GM19193 (cell line): ENCODE measurements around the gene IL32.
A peak's percentile ranks its signal among the peaks of the same experiment; 100 is the strongest.

ENCODE experiments used
- POLR2A ChIP-seq: IDR thresholded peaks from 4 replicates; pipeline ENCODE4 v1.6.1; 2011; ENCODE audit not compliant: insufficient read depth, insufficient read length; ENCODE audit errors: extremely low read depth

Gene IL32, protein sequence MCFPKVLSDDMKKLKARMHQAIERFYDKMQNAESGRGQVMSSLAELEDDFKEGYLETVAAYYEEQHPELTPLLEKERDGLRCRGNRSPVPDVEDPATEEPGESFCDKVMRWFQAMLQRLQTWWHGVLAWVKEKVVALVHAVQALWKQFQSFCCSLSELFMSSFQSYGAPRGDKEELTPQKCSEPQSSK

GRCh38 chr16:3065069-3065741 lies at the start of gene IL32:
IL32 (plus strand) TSS chr16:3065640; CDS start chr16:3065812, 172 bp downstream.
- TF ChIP-seq POLR2A: no peak

DNA sequence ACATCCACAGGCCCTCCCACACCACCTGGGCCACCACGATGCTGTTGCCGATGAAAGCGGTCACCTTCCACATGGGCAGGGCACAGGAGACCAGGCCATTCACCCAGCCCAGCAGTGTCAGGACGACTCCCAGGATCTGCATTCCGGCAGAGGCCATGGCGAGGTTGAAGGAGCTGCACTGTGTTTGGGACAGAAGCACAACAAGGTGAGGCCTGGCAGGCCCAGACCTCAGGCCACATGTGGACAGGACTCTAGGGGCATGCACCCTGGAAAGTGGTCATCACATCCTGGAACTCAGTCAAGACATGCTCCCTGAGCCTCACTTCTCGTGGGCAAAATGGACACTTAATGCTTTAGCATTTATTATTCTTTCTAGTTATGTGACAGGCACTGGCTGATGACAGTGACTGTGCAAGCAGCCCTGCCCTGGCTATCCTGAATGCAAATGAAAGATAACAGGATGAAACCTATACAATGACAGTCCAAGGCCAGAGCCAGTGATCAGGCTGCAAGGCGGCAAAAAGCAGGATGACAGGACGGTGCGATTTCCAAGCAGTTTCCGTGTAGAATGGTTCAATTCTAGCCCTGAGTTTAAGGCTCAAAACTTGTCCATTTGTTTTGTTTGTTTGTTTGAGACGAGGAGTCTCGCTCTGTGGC lies 49.4 kb upstream of the IL32 start:
- TF ChIP-seq POLR2A: no peak

GRCh38 chr16:3017344-3017743 lies 48.1 kb upstream of the IL32 start:
- no peak for TF ChIP-seq POLR2A

DNA sequence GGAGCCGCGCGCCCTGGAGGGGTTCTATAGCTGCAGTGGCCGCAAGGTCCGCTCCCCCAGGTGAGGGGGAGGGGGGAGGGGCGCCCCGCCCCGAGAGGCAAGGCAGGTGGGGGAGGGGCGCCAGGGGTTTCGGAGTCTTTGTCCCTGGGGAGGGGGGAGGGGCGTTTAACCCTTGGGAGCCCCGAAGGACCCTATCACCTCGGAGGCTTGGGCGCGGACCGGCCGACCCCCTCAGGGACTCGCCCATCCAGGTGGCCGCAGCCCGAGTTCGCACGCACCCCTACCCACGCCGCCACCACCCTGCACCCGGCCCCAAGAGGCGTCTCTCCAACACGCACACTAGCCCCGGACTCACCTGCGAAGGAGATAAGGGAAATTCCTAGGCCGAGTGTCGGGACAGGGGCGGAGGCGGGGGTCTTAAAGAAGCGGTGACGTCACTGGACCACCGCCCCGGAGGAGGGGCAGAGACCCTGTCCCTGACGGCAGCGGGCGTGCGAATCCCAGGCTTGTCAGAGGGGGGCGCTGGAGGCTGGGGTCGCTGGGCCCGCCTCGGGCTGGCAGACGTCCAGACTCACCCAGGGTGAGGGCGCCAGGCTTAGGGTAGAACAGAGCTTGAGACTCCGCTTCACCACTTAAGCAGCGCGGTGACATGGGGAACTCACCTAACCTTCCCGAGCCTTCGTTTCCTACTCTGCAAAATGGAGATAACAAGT lies 47.5 kb upstream of the IL32 start, which contains the start of gene CLDN6:
Gene CLDN6, minus strand, starts transcription at position 390 of the 713 bp plus-strand sequence. CDS start 2,162 bp downstream, outside the sequence.
- TF ChIP-seq POLR2A: no peak

- no peak for TF ChIP-seq POLR2A
These were observed 45.7 kb upstream of the IL32 start for GRCh38 chr16:3019594-3020246.

DNA sequence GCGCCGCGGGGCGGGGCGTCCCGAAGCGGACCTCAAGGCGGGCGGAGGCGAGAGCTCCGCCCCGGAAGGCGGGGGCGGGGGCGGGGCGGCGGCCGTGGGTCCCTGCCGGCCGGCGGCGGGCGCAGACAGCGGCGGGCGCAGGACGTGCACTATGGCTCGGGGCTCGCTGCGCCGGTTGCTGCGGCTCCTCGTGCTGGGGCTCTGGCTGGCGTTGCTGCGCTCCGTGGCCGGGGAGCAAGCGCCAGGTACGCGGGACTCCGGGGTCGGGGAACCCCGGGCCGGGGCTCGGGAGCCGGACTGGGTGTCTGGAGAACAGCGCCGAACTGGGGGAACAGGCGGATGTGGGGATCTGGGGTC lies 45.2 kb upstream of the IL32 start, which contains the start of gene TNFRSF12A:
Gene TNFRSF12A, plus strand, starts transcription at position 122 of the 357 bp plus-strand sequence. Its CDS starts 30 bp downstream, at position 152.
- TF ChIP-seq POLR2A: peak; percentile 70

DNA sequence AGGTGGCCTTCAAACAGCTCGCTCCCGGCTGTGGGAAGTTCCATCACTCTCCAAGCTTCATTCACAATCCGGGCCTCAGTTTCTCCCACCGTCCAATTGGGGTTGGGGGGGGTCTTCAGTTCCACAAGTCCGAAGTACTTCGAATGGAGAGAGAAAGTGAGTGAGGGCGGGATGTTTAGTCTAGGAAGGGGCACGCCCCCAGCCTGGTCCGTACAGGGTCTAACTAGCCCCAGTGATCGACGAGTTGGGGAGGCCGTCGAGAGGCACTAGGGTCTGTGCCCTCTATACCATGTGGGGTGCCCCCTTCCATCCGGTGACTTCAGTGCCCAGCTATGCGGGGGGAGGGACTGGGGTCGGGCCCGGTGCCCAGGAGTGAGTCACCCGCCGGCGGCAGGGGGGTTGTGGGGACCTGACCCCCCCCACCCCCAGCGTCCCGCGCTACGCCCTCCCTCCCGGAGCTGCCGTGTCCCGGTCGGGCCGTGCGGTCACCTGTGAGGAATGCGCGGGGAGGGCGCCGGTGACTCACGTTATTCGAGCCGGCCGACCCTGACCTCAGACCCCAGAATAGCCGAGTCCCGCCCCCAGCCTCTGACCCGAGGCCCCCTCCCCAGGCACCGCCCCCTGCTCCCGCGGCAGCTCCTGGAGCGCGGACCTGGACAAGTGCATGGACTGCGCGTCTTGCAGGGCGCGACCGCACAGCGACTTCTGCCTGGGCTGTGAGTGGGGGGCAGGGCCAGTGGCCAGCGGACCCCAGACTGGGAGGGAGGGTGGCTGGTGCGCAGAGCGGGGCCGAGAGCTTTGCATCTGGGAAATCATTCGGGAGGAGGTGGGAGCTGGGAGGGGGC lies 44.6 kb upstream of the IL32 start:
- no peak for TF ChIP-seq POLR2A

GRCh38 chr16:3021449-3022207 lies 43.8 kb upstream of the IL32 start:
- no peak for TF ChIP-seq POLR2A

DNA sequence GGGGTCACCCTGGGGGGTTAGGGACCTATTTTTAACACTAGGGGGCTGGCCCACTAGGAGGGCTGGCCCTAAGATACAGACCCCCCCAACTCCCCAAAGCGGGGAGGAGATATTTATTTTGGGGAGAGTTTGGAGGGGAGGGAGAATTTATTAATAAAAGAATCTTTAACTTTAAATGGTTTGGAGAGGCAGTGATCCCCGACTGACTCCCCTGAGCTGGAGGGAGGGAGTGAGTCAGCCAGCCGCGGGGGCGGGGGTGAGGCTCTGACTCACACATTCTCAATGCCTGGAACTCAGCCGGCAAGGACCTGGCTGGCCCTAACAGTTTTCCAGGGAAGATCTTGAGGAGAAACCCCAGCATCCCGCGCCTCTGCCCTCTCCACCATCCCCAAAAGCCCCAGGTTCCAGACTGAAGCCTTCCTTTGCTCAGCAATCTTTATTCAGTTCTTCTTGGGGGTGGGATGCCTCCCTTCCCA lies 43.2 kb upstream of the IL32 start:
- no peak for TF ChIP-seq POLR2A

DNA sequence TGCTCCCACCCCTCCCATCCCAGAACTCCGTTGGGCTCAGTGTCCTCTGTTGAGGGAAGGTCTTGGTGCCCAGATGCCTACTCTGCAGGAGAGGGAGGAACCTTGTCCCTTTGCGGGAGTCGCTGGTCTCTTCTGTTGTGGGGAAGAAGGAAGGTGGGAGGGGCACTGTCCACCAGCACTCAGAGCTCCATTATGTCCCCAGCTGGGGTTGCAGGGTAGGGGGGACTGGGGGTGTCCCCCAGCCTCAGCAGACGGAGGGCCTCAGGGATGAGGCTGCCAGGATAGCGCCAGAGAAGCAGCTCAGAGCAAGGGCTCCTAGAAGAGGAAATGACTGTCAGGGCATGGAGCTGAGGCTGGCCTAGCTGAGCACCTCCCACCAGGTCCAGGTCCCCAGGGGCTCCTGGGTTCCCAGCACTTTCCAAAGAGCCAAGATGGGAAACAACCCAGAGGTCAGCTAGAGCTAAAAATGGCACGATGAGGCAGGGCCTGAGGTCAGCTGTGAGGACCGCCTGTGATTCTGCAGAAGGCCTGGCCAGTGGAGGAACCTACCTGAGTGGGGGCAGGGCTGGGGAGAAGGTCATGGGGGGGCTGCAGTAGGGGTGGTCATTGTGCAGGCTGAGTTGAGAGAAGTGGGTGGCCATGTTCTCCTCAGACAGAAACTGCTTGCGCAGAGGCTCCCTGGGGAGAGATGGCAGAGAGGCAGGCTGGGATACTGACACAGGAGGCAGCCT lies 42.6 kb upstream of the IL32 start:
- no peak for TF ChIP-seq POLR2A

DNA sequence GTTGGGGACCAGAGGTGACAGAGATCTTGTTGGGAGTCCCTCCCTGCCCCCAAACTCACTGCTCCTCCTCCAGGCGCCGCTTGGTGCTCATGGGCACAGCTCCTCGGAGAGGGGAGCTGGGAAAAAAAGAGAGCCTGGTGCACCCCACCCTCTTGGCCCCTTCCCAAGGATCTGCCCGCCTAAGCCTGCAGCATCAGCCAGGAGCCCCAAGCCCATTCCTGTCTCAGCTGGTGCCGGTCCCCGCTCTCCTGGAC lies 42.1 kb upstream of the IL32 start:
- TF ChIP-seq POLR2A: no peak

DNA sequence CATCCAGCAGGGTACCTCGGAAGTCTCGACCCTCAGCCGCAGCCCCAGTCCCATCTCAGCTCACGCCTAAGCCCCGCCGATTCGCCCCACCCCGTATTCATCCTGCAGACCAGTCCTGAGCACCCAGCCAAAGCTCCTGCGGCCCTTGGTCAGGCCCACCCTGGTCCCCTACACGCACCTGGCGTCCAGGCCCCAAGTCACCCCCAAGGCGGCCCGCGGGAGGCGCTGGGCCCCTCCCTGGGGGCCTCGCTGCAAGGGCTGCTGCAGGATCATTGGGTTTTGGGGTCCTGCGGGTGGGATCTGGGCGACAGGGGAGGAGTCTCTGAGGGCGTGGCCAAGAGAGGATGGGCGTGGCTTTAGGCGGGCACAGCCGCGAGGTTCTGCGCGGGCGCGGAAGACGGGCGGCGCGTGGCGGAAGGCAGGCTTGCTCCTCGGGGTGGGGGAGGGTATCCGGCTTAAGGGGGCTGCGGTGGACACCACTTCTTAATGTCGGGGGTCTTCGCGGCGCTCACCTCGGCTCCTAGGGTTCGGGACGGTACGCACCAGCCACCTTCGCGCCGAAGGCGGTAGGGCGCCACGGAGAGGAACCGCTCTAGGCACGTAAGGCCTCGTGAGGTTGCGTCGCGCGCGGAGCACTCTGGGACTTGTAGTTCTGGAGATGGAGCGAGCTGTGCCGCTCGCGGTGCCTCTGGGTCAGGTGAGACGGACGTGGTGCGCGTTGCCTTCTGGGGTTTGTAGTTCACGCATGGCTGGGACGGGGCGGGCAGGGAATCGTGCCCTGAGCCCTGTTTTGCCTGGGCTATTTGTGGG lies 41.6 kb upstream of the IL32 start, which contains the start of the genes HCFC1R1 and THOC6:
Gene HCFC1R1, minus strand, starts transcription at position 274 of the 810 bp plus-strand sequence. Its CDS starts 1 bp downstream, at position 273.
Gene THOC6, plus strand, starts transcription at position 367 of the 810 bp plus-strand sequence. Its CDS starts 292 bp downstream, at position 659.
- TF ChIP-seq POLR2A: peak; percentile 89
